Measurements from ENCODE around the gene CHD9. TPM values are rescaled to one million over a fixed set of nuclear protein-coding genes. Genes with fewer than 3 reads are reported as not detected.

CHD9 gene
- total and polyA plus RNA-seq, 9 of the 15 experiments (the other 6 are each of a cell fraction or from before 2014, with no cell fraction given), result 29.0 to 69.3 (median 40.6) TPM

GRCh38 chr16:53024045-53024444 is 30.7 kb upstream of the CHD9 start (continued):
- no peak for TF ChIP-seq ZNF511 (CRISPR knock-in tag; IDR thresholded peaks at IDR 0.05)
- TF ChIP-seq UBTF (IDR thresholded peaks at IDR 0.05; ENCODE audit: borderline replicate concordance in 1 of 2, low read depth in 2 of 2, low read length in 2 of 2), result no peak
- TF ChIP-seq ELF4 (CRISPR knock-in tag; IDR thresholded peaks at IDR 0.05), result peak; percentile 77; the same call in 1 of the 2 replicates
- no peak for TF ChIP-seq ZNF316 (IDR thresholded peaks at IDR 0.05)
- TF ChIP-seq ZNF785 (CRISPR knock-in tag; IDR thresholded peaks at IDR 0.05), result no peak
- no peak for TF ChIP-seq CCNT2 (IDR thresholded peaks at IDR 0.05; ENCODE audit: borderline replicate concordance, extremely low read depth, insufficient read length, low read depth, low read length)
- no peak for TF ChIP-seq ZBTB34 (CRISPR knock-in tag; IDR thresholded peaks at IDR 0.05)
- TF ChIP-seq POLR3G (IDR thresholded peaks at IDR 0.05; ENCODE audit: extremely low read depth, insufficient read length, insufficient replicate concordance), result no peak
- peak; percentile 87 for TF ChIP-seq FOSL1 (tag; conservative IDR thresholded peaks at IDR 0.05)
- peak; percentile 77 for TF ChIP-seq TCF3 (CRISPR knock-in tag; IDR thresholded peaks at IDR 0.05)
- TF ChIP-seq NEUROD1 (IDR thresholded peaks at IDR 0.05; ENCODE audit: borderline replicate concordance, low read depth, low read length, partially characterized antibody), result peak; percentile 28
- TF ChIP-seq COPS2 (conservative IDR thresholded peaks at IDR 0.05), result no peak
- no peak for TF ChIP-seq ZNF41 (CRISPR knock-in tag; conservative IDR thresholded peaks at IDR 0.05)
- peak; percentile 68 for TF ChIP-seq DPF2 (IDR thresholded peaks at IDR 0.05)
- TF ChIP-seq ATF7 (IDR thresholded peaks at IDR 0.05), result peak; percentile 20; the same call in 1 of the 2 replicates
- TF ChIP-seq CHCHD3 (CRISPR knock-in tag; IDR thresholded peaks at IDR 0.05), result no peak
- TF ChIP-seq NR2C1 (IDR thresholded peaks at IDR 0.05), result peak; percentile 85
- TF ChIP-seq NR2C1 (tag; IDR thresholded peaks at IDR 0.05), result peak; percentile 93
- peak; percentile 87 for TF ChIP-seq SMARCA4 (IDR thresholded peaks at IDR 0.05)
- TF ChIP-seq CBFA2T3 (IDR thresholded peaks at IDR 0.05), result peak; percentile 91
- TF ChIP-seq GMEB1 (CRISPR knock-in tag; IDR thresholded peaks at IDR 0.05), result no peak
- no peak for TF ChIP-seq MCM5 (IDR thresholded peaks at IDR 0.05; ENCODE audit: low read depth)
- TF ChIP-seq NONO (IDR thresholded peaks at IDR 0.05; ENCODE audit: low read depth in 2 of 2, low read length in 1 of 2), result no peak
- TF ChIP-seq ZNF133 (CRISPR knock-in tag; IDR thresholded peaks at IDR 0.05), result no peak
- peak; percentile 29; the same call in 1 of the 2 replicates for TF ChIP-seq FOXM1 (IDR thresholded peaks at IDR 0.05; ENCODE audit: low read depth)
- no peak for TF ChIP-seq FOXM1 (CRISPR knock-in tag; IDR thresholded peaks at IDR 0.05; ENCODE audit: low read depth)
- no peak for TF ChIP-seq LEF1 (IDR thresholded peaks at IDR 0.05)
